Peyer's patch (tissue), 4 donors: ENCODE results near the gene IRS1.

Experiments used
- CTCF ChIP-seq, 6 experiments: fragments of 450-650 bp in 4 of 6; fragments of 200-600 bp in 2 of 6; sonication (generic) in 1 of 6; IDR thresholded peaks; one replicate each; pipeline ENCODE4 v1.5.1; 2017 to 2019; ENCODE audit warnings: antibody characterized with exemption in 6 of 6, mild to moderate bottlenecking in 3 of 6, moderate library complexity in 1 of 6
- POLR2A ChIP-seq, 2 donors: fragments of 450-650 bp; IDR thresholded peaks; one replicate each; pipeline ENCODE4 v1.5.1; 2017; ENCODE audit warnings: antibody characterized with exemption in 2 of 2, mild to moderate bottlenecking in 2 of 2, moderate library complexity in 2 of 2

GRCh38 chr2:226694586-226695284 is 104.9 kb downstream of the IRS1 start:
- TF ChIP-seq POLR2A (IDR thresholded peaks at IDR 0.05) = no peak
- no peak for TF ChIP-seq CTCF (IDR thresholded peaks at IDR 0.05)
